Measurements from ENCODE around the gene ZNF746.
"Not testable (repeated sequence)": the region's sequence is repeated elsewhere in the genome, so short reads cannot be mapped to it uniquely, and the experiment has no call there.

ZNF746 gene

GRCh38 chr7:149497467-149498261 lies at the start of gene ZNF746:
ZNF746 (minus strand) TSS chr7:149497809; CDS start chr7:149497536, 273 bp downstream.
- no peak for DNase-seq

GRCh38 chr7:149547126-149547525 lies 49.5 kb upstream of the ZNF746 start:
- no peak for DNase-seq

DNA sequence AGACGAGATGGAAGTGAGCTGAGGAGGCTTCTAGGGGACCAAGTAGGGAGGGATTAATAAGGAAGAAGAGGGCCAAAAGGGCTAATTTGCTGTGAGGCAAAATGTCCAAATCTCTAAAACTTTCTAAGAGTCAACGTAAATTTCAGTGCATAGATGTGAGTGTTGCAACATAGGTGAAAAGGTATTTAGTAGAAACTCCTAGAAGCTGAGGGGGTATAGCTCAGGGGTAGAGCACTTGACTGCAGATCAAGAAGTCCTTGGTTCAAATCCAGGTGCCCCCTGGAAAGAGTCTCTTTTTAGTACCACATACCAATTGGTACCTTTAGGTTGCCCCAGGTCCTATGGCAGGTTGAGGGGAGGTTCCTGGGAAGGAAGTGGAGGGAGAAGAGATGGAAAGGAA lies 48.7 kb upstream of the ZNF746 start:
- DNase-seq = no peak

DNA sequence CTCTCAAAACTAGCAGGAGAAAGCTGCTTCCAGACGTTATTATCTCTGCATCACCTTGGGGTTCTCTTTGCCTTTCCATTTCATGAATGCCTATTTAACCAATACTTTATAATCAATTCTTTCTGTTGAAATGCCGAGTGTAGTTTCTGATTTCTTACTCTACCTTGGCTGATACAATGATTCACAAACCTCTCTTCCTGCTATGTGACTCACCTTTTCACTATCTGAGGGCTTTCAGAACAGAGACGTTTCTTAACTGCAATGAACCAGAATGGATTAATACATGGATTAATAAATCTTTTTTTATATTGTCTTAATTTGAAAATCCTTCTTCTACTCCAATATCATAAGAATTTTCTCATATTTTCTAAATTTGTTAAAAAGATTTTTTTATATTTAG lies 46.4 kb upstream of the ZNF746 start:
- DNase-seq = no peak

DNA sequence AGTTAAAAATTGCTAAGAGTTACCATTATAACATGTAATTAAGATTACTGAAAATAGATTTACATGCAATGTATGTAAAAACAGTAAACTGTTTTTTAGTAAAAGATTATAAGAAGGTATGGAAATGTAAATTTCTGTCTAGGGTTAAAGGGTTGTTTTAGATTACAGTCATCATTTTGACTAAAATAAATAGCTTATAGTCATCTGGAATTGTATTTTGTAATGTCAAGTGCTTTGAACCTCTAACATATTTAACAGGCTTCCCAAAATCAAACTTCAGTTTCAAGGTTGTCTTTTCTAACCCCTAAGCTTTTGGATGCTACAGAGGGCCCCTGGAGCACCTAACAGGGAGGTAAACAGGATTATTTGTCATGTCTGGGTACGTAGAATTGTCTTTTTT lies 35.0 kb upstream of the ZNF746 start:
- no peak for DNase-seq

DNA sequence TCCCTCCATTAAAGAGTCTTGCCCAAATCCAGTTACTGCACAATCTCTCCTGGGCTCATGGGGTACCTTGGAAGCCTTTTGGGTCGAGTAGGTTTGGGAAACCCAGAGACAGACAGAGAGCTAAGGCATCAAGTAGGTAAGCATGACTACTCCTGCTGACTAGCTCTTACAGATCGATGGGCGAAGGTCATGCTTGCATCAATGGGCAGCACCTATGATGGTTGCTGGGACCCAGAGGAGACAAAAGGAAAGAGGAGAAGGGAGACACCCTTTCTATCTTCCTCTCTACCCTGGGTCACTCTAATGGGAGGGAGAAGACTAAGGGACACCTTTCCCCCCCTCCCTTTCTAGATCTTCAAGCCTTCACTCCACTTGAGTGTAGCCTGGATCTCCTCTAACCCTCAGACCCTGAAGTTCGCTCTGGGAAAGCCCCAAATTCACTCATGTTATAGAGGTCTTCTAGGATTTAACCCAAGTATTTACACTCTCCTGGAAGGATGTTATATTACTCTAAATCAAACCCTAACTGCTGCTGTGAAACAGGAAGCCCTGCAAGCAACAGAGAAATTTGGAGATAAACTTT lies 31.6 kb upstream of the ZNF746 start:
- DNase-seq = no peak

DNA sequence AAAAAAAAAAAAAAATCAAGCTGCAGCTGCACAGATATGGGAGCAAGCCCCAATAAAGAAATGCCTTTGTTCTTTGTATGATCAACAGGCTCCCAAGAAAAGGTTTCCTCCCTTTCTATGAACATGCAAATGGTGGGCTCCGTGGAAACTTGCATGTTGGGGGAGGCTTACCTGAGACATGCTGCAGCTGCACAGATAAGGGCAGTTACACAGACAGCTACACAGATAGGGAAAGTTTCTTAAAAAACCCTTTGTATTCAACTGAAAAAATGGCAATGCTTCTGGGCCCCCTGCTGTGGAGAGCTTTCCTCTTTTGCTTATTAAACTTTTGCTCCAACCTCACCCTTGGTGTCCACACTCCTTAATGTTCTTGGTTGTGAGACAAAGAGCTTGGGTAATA lies 29.8 kb upstream of the ZNF746 start:
- no peak for DNase-seq

GRCh38 chr7:149525280-149525679 lies 27.7 kb upstream of the ZNF746 start:
- no peak for DNase-seq

- no peak for DNase-seq
These were observed 26.8 kb upstream of the ZNF746 start for GRCh38 chr7:149524394-149524793.

DNA sequence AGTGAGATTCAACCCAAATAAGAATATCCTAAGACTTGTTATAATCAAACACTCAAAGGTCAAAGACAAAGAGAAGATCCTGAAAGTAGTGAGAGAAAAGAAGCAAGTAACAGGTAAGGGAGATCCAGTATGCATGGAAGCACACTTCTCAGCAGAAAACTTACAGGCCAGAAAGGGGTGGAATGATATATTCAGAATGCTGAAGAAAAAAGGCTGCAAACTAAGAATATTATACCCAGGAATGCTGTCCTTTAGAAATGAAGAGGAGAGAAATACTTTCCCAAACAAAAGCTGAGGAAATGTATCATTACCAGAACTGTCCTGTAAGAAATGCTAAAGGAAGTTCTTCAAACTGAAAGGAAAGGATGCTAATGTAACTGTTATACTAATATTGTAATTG lies 12.6 kb upstream of the ZNF746 start:
- DNase-seq = no peak

DNA sequence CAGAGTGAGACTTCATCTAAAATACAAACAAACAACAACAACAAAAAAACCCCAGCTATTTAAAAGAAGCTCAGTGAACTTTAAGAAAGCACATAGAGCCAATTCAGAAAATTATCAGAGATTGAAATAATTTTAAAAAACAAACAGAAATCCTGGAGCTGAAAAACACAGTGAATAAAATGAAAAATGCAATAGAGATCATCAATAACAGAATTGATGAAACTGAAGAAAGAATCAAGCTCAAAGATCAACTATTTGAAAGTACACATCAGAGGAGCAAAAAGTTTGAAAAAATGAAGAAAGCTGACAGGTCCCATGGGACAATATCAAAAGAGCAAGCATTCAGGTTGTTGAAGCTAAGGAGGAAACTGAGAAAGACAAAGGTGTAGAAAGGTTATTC lies 12.2 kb upstream of the ZNF746 start:
- DNase-seq = no peak

DNA sequence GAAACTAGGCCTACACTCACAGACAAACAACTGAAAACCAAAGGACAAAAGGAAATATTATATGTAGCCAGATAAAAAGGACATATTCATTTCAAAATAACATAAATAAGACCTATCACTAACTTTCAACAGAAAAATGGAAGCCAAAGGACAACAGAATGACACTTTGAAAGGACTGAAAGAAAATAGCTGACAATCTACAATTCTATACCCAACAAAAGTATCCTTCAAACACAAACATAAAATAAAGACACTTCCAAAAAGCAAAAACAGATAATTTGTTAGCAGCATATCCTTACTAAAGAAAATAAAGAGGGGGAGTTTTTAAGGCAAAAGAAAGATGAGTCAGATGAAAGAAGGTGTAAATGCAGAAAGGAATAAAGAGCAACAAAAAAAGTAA lies 7.9 kb upstream of the ZNF746 start:
- DNase-seq = no peak

DNA sequence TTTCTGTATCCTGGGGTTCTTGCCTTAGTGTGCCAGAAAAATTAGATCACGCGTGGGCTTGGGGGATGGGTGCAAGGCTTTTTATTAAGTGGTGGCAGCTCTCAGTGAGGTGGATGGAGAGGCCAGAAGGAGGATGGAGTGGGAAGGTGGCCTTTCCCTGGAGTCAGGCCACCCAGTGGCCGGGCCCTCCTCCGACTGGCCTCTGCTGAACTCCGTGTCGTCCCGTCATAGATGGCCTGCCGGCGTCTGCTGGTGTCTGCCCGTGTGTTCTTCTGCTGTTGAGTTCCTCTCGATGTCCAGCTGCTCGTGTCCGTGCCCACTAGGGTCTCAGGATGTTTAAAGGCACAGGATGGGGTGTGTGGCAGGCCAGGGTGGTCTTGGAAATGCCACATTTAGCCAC lies 4.0 kb upstream of the ZNF746 start:
- no peak for DNase-seq

DNA sequence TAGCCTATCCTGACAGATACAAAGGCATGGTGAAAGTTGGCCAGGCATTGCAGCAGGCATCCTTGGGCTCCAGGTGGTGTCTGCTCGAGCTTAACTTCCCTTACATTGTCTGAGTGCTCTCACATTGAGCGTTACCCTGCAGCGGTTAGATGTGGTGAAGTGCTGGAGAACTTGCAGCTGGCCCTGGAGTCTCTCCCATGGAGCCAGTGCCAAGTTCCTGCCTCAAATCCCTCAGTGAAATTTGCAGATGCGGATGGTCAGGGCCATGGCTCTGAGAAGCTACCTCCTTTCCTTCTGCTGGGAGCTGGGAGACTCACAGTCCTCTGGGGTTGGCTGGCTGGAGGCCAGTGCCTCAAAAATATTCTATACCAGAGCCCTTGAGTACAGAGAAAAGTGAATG lies 3.3 kb upstream of the ZNF746 start:
- no peak for DNase-seq

DNA sequence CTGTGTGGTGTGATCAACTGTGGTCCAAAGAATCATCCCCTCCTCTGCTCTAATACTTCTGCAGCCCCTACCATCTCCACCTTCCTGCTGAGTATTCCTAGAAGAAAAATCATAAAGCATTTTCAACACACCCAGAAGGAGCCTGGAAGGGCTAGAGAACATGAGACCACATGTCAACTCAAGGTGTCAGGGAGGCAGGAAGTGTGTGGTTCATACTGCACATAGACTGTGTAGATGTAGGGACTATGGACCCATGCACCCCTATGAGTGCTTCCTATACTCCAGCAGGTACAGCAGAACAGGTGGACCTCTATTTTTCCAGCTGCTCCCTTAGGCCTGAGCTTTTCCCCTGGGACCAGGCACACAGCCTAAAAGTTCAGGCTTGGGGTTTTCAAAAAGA lies 2.6 kb upstream of the ZNF746 start:
- DNase-seq = no peak

DNA sequence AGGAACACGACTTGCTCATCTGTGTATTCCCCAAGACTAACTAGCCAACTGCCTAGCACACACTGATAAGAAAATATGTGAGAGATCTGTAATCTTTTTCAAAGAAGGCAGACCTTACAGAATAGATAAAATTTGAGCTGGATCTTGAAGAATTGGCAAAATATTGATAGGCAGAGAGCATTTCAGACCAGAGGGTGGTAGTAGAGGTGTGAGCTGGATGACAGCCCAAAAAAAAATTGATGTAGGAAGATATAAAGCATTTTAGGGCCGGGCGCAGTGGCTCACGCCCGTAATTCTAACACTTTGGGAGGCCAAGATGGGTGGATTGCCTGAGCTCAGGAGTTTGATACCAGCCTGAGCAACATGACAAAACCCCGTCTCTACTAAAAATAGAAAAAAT lies 1.2 kb upstream of the ZNF746 start:
- no peak for DNase-seq

DNA sequence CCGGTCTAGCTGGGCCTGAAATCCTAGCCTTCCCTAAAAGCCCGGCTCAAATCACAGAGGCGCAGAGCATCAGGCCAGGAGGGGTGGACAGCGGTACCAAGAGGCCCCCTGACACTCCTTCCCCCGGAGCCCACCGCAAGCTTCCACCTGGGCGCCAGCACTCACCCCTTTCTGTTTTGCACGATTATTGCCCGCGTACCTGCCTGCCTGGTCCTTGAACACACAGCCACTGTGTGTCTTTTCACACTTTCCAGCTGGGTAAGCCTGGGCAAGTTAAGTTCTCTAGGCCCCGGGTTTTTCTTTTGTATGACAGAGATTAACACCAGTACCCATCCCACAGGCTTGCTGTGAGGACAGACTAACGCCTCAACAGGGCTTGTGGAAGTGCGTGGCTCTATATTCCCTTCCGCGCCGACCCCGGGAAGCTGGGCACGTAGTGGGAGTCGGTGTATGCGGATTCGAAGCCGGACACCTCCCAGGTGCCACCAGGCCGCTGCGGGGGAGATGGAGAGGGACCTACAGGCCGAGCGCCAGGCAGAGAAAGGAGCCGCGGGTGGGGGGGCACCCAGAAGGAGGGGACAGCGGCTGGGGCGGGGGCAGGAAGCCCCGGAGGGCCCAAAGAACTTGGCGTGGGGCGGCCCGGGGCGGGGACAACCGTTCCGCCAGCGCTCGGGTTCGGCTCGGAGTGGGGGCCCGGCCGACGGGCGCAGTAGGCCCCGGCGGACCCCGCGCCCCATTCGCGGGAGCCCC lies 792 bp downstream of the ZNF746 start:
- no peak for DNase-seq

- DNase-seq = no peak
These were observed 1.6 kb downstream of the ZNF746 start for GRCh38 chr7:149495785-149496641.

- no peak for DNase-seq
These were observed 2.8 kb downstream of the ZNF746 start for GRCh38 chr7:149494738-149495368.

DNA sequence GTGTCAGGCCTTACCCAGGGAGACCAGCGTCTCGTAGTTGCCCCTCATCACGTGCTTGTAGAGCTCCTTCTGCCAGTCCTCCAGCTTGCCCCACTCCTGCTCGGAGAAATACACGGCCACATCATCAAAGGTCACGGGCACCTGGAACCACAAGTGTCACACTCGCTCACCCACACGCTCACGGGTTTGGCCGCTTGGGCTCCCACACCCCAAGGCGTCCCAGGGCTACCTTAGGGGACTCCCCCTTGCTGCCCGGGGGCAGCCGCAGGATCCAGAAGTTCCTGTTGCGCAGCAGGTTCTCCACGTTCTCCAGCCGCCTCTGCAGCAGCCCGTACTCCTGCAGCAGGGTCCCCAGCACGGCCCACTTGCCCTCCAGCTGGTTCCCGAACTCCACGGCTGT lies 3.6 kb downstream of the ZNF746 start:
- DNase-seq = not testable (repeated sequence)

DNA sequence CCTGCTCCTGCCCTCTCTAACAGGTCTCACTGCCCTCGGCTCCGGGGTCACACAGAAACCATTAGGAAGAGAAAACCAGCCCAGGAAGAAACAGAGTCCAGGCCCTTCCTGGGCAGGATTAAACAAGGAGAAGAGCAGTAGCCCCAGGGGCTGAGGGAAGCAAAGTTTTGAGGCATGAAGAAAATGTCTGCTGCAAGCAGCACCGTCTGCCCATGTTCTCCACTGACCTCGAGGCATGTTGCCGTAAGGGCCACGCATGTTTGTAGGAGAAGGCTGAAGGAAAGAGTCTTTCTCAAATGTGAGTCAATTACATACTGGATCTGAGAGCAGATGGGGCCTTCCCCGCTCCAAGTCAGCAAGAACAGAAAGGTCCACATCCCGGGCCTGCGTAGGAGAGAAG lies 4.2 kb downstream of the ZNF746 start:
- no peak for DNase-seq

- DNase-seq = no peak
These were observed 7.4 kb downstream of the ZNF746 start for GRCh38 chr7:149490083-149490760.

All from NCI-H524 treated with DMSO at 0.1 percent for 48 hours (cell line).